GM19463 (cell line): ENCODE data around the gene RAD51B.
"Not testable (repeated sequence)": the region's sequence is repeated elsewhere in the genome, so short reads cannot be mapped to it uniquely, and the experiment has no call there.

Source experiments
- ATAC-seq: cut with Tn5 transposase; IDR thresholded peaks from one replicate; pipeline ENCODE4 v1.9.1; 2021; ENCODE audit warnings: mild to moderate bottlenecking, moderate library complexity; ENCODE audit not compliant: unreplicated experiment

Gene RAD51B

DNA sequence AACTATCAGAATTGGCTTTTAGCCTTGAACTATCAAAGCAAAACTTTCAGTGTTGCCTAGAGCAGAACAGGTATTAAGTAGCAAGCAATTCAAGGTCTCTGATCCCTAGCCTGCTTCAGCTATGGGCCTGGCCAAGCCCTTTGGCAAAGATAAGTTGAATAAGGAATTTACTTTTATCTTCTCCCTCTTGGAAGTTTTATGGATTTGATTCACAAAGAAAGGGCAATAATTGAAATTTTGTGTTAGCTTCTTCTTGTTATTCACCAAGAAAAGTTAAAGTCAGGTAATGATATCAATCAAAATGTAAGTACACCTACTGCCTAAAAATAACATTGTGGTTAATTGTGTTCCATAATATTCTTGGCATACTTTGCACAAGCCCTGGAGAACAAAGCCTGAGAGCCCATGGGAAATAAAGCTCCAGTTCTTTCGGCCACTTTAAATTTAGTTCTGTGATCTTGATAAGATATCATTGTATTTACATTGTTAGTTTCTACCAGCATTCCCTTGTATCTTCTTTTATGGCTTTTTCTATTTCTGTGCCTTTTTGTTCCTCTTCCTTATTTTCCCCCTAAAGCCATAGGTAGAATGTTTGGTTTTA lies 158.0 kb downstream of the RAD51B start:
- no peak for ATAC-seq

GRCh38 chr14:67978749-67979148 lies 159.2 kb downstream of the RAD51B start:
- no peak for ATAC-seq

DNA sequence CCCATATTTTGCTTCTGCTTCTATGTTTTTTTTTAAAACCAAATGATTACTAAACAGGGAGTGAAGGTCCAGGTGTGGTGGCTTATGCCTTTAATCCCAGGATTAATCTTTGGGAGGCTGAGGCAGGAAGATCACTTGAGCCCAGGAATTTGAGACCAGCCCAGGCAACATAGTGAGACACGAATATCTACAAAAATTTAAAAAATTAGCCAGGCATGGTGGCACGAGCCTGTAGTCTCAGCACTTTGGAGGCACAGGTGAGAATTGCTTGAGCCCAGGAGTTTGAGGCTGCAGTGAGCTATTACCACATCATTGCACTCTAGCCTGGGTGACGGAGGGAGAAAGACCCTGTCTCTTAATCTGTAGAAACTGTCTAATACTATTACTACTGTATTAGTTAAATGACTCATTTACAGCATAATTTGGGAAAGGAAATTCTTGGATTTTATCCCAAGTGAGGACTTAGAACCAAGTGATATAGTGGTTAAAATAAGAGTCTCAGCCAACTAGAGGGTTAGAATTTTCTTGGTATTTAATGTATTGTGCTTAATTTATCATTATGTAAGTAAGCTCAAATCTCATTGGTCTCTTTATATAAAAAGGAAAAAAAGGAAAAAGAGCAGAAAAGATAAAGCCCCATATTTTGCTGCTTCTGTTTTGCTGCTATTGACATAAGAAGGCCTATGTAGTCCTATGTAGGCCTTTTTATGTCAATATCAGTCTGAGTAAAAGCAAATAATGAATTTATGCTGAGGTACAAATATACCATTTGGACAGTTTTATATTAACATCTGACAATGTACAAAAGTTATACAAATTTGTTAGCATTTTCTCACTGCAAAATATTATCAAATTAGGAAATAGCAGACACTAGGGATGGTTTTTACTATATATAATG lies 163.4 kb downstream of the RAD51B start:
- ATAC-seq: no peak

- no peak for ATAC-seq
Observed at GRCh38 chr14:67984274-67984673, 164.7 kb downstream of the RAD51B start.

DNA sequence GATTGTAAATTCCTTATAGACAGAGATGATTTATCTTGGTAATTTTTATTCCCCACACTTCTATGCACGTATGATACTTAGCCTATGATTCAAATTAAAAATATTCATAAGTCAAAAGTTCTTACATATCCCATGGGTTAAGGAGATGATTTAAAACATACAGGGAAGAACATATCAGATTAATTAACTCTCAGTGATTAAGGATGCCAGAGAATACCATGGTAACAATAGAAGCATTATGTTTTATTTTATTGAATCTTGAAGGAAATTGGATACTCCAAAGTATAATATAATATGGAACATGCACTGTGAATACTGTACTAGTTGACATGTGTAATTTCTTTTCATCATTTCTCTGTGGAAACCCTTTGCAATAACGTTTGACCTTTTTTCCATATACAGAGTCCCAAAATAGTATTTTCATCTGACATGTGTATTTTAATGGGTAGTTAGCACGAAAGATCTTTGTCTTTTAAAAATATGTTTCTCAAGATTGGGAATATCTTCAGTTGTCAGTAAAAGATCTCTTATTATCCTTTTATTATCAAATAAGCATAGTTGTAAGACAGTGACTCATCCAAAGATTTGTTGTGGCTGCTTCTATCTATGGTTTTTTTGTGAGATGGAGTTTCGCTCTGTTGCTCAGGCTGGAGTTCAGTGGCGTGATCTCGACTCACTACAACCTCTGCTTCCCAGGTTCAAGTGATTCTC lies 166.7 kb downstream of the RAD51B start:
- ATAC-seq: no peak

- ATAC-seq: no peak
Observed at GRCh38 chr14:67987606-67988005, 168.0 kb downstream of the RAD51B start.

- not testable (repeated sequence) for ATAC-seq
Observed at GRCh38 chr14:67988210-67988609, 168.6 kb downstream of the RAD51B start.

DNA sequence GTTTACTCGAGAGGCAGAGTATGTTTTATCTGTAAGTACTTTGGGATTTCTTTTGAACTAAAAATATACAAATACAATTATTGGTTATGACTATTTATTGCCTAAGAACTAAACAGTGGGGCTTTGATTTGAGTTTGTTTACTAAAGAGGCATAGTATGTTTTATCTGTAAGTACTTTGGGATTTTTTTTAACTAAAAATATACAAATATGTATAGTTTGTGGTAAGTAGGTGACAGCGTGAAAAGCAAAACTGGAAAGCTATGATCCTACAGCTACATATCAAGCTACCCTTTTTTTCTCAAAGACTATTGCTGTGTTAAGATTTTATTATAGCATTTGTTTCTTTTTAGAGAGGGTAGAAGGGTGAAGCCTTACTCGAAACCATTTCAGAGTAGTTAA lies 171.0 kb downstream of the RAD51B start:
- no peak for ATAC-seq

DNA sequence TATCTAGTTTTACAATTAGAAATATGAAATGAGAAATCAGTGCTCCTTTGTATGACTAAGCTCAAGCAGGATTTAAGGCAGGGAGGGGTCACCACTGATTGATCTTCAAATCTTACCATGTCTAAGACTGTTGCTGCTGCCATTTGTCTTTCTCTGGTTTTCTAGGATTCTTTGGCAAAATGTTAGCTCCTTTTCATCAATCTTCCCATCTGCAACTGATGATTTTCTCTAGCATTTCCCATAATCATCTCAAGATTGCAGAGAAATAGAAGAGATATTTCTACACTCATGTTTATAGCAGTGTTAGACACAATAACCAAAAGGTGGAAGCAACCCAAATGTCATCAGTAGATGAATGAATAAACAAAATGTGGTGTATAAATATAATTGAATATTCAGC lies 175.0 kb downstream of the RAD51B start:
- no peak for ATAC-seq

GRCh38 chr14:67996235-67996634 lies 176.7 kb downstream of the RAD51B start:
- ATAC-seq: no peak

DNA sequence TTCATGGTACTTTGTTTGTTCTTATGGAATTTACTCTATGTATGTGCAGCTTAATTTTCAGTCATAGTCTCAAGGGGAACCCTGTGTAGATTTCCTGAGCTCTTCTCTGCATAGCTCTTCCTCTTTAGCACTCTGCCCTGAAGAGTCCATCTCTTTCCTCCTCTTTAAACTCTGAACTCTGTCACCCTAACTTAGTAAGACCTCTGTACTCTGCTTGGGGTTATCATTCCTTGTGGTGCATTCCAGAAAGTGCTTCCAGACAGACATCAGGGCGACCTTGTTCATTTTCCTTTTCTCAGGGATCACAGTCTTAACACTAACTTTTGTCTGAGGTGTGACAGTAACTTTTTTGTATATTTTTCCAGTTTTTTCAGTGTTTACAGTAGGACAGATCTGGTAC lies 179.3 kb downstream of the RAD51B start:
- no peak for ATAC-seq

- no peak for ATAC-seq
Observed at GRCh38 chr14:67999290-67999689, 179.7 kb downstream of the RAD51B start.

DNA sequence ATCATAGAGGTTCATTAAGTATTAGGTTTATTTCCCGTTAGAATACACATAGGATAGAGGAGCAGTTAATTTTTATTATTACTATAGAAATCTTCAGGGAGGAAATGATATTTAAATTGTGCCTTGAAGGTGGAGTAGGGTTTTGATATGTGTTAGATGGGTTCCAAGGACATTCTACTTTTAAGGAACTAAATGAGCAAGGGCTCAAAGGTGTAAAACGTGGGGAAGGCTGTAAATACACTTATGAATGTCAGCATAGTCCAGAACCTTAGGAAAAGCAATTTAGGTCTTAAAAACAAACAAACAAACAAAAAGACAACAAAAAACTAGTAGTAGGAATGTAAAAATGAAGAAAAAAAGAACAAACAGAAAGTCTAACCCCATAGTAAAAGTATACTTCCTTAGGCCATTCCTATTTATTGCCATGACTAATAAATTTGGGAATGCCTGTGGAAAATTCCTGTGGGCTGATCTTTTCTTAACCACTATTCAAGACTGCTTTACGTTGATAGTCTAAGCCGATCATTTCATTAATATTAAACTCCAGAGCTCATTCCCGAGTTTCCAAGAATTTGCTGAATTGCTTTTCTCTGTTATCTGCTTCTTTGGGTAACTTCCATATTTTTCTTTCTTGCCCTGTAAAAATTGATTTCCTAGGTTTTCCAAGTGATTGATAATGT lies 180.3 kb downstream of the RAD51B start:
- ATAC-seq: no peak

DNA sequence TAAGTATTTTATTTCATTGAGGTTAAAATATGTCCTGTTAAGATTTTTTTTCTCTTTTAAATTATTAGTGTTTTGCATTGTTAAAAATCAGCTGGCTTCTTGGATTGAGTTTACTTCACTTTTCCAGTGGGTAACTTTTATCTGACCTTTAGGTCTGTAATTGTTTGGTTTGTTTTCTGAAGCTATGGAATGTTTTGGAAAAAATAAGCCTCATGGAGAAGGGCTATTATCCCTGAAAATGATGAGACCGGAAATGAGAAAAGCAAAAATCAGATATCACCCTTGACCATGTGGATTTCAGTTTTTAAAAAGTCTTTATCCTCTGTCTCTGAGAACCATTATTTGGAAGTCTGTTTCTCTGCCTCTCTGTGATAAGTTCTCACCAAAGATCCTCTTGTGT lies 180.9 kb downstream of the RAD51B start:
- no peak for ATAC-seq

DNA sequence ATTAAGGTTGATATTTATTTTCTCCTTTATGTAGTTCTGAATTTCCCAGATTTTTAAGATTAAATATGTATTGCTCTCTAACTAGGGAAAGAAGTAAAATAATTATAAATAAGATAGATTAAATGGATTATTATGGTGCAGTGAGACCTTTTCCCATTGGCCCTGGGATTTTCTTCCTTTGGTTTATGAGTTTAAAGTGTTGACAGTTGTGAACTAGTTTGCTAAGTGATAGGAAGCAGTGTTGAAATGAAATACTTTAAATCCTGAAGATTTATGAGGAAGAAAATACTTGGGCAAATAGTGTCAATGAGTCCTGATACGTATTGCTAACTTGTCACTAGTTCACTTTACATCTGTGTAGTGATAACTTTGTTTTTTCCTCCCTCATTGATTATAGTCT lies 188.9 kb downstream of the RAD51B start:
- no peak for ATAC-seq

DNA sequence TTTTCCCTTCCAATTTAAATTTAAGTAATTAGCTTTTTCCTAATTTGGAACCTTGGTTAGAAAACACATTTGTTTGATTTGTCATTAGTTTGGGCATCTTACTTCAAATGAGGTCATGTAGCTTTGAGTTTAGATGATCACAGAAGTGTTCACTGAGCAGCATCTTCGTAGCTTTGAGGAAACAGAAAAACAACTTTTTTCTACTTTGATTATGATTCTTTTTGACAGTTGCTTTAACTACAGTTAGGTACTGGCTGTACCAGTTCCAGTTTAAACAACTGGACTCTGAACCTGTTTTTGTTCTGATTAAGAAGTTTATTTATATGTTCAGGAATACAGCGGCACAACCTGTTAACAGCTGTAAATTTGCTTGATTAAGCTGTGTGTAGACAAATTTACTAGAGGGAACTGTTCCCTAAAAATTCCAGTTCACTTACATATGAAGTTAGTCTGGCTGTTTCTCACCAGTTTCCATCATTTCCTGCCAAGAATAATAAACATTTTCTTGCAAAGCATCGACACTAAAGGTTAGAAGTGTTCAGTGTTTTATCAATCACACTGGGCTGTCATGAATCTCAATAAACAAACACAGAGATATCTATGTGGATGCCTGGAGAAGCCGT lies 191.9 kb downstream of the RAD51B start:
- ATAC-seq: no peak

DNA sequence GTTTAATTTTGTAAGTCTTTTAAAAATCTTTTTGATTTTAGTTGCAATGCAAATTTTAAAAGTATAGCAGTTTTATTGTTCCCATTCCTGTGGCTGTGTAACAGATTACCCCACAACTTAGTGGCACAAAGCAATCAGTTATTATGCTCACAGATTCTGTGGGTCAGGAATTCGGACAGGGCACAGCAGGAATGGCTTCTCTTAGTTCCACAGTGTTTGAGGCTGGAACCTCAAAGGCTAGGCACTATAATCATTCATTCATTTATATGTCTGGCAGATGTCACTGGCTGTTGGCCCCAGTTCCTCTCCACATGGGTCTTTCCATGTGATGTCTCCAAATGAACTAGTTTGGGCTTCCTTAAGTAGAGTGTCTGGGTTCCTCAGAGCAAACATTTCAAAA lies 193.3 kb downstream of the RAD51B start:
- no peak for ATAC-seq

- no peak for ATAC-seq
Observed at GRCh38 chr14:68013326-68013725, 193.7 kb downstream of the RAD51B start.

GRCh38 chr14:68014771-68015170 lies 195.2 kb downstream of the RAD51B start:
- ATAC-seq: no peak

- ATAC-seq: no peak
Observed at GRCh38 chr14:68015356-68016254, 196.0 kb downstream of the RAD51B start.
